GM12892 (cell line): ENCODE data around the gene NECTIN1.

Experiments used
- POLR2A ChIP-seq: IDR thresholded peaks from 2 replicates; pipeline ENCODE4 v1.6.1; 2011; ENCODE audit warnings: low read depth, low read length, control low read depth
- POLR2AphosphoS5 ChIP-seq: IDR thresholded peaks from 2 replicates; pipeline ENCODE4 v1.6.1; 2011; ENCODE audit warnings: low read depth, low read length, control low read depth
- TAF1 ChIP-seq: IDR thresholded peaks from 2 replicates; pipeline ENCODE4 v1.6.1; 2011; ENCODE audit warnings: low read depth, mild to moderate bottlenecking, control low read depth, low read length, borderline replicate concordance

GRCh38 chr11:119734788-119735187 is 5.8 kb upstream of the NECTIN1 start:
- TF ChIP-seq POLR2A, result no peak
- no peak for TF ChIP-seq POLR2AphosphoS5
- no peak for TF ChIP-seq TAF1
